Glutamatergic neuron (in vitro differentiated cells): ENCODE measurements around the gene GGNBP2. TPM values are rescaled to one million over a fixed set of nuclear protein-coding genes. Genes with fewer than 3 reads are reported as not detected.

Experiments
- DNase-seq: peaks from one replicate; pipeline ENCODE4 v3.0.0; 2022
- H3K27ac Mint-ChIP-seq: one replicate; pipeline ENCODE4 v1.8.0; 2020; ENCODE audit warnings: mild to moderate bottlenecking, mixed read lengths, inconsistent platforms; ENCODE audit not compliant: unreplicated experiment
- H3K27me3 Mint-ChIP-seq: one replicate; pipeline ENCODE4 v1.8.0; 2020; ENCODE audit warnings: mild to moderate bottlenecking, moderate library complexity, mixed read lengths, inconsistent platforms; ENCODE audit not compliant: unreplicated experiment
- H3K36me3 Mint-ChIP-seq: one replicate; pipeline ENCODE4 v1.8.0; 2020; ENCODE audit warnings: mild to moderate bottlenecking, mixed read lengths, inconsistent platforms; ENCODE audit not compliant: unreplicated experiment
- H3K4me1 Mint-ChIP-seq: one replicate; pipeline ENCODE4 v1.8.0; 2020; ENCODE audit warnings: mild to moderate bottlenecking, low read depth, mixed read lengths, inconsistent platforms; ENCODE audit not compliant: unreplicated experiment
- H3K4me3 Mint-ChIP-seq: one replicate; pipeline ENCODE4 v1.8.0; 2020; ENCODE audit warnings: mild to moderate bottlenecking, mixed read lengths, inconsistent platforms; ENCODE audit not compliant: unreplicated experiment
- H3K9me3 Mint-ChIP-seq: one replicate; pipeline ENCODE4 v1.8.0; 2020; ENCODE audit warnings: mild to moderate bottlenecking, moderate library complexity, mixed read lengths, inconsistent platforms; ENCODE audit not compliant: unreplicated experiment
- CTCF ChIP-seq: fragments of 200-600 bp; sonication (generic); IDR thresholded peaks from one replicate; pipeline ENCODE4 v1.5.0; 2021; ENCODE audit not compliant: partially characterized antibody, unreplicated experiment
- total RNA-seq: library from RNA; stranded (reverse); fragmentation: NEBNext Ultra II Directional; extraction: Animal tissue kit (Norgen Biotek cat#: 25700); gene quantifications from one replicate; pipeline ENCODE4 v1.2.1, GENCODE V29; 2021; ENCODE audit not compliant: unreplicated experiment

The GGNBP2 gene
- total RNA-seq, 1 donor from 2014 or later = 105 TPM

- Mint-ChIP-seq H3K4me3 (no peak overlapping the region), H3K27ac (no peak overlapping the region), H3K4me1 (peaks cover 6% of the 10 kb centered on the region), H3K9me3 (peaks cover 3% of the 10 kb centered on the region), H3K27me3 (peaks cover 7% of the 10 kb centered on the region), H3K36me3 (no peaks in the 10 kb centered on the region)
- no peak for DNase-seq
- no peak for TF ChIP-seq CTCF
Observed at GRCh38 chr17:36612323-36612722, 67.6 kb downstream of the GGNBP2 start.

- Mint-ChIP-seq H3K4me1 (peaks cover 3% of the 10 kb centered on the region), H3K27me3 (peaks cover 7% of the 10 kb centered on the region), H3K9me3 (peaks cover 3% of the 10 kb centered on the region), H3K4me3 (no peak overlapping the region), H3K27ac (no peak overlapping the region), H3K36me3 (no peaks in the 10 kb centered on the region)
- no peak for DNase-seq
- no peak for TF ChIP-seq CTCF
Observed at GRCh38 chr17:36613155-36613554, 68.4 kb downstream of the GGNBP2 start.

GRCh38 chr17:36614081-36614480, 69.4 kb downstream of the GGNBP2 start:
- Mint-ChIP-seq H3K36me3 (no peaks in the 10 kb centered on the region), H3K9me3 (peaks cover 3% of the 10 kb centered on the region), H3K4me3 (no peak overlapping the region), H3K27ac (no peak overlapping the region), H3K4me1 (peaks cover 3% of the 10 kb centered on the region), H3K27me3 (peaks cover 7% of the 10 kb centered on the region)
- DNase-seq = no peak
- TF ChIP-seq CTCF = no peak

- DNase-seq = no peak
- Mint-ChIP-seq H3K36me3 (no peaks in the 10 kb centered on the region), H3K4me3 (no peak overlapping the region), H3K4me1 (peaks cover 3% of the 10 kb centered on the region), H3K27me3 (peaks cover 7% of the 10 kb centered on the region), H3K9me3 (peaks cover 3% of the 10 kb centered on the region), H3K27ac (no peak overlapping the region)
- no peak for TF ChIP-seq CTCF
Observed at GRCh38 chr17:36614933-36615332, 70.2 kb downstream of the GGNBP2 start.

- peaks cover 3% of the 10 kb centered on the region for H3K9me3 Mint-ChIP-seq
- H3K27me3 Mint-ChIP-seq = peaks cover 7% of the 10 kb centered on the region
- TF ChIP-seq CTCF = no peak
- no peak overlapping the region for H3K4me3 Mint-ChIP-seq
- no peak overlapping the region for H3K27ac Mint-ChIP-seq
- H3K4me1 Mint-ChIP-seq = peaks cover 3% of the 10 kb centered on the region
- H3K36me3 Mint-ChIP-seq = no peaks in the 10 kb centered on the region
- DNase-seq = no peak
Observed at GRCh38 chr17:36616061-36617029, 71.6 kb downstream of the GGNBP2 start.
